ENCODE measurements around the gene SDC1.
"Not testable (repeated sequence)": the region's sequence is repeated elsewhere in the genome, so short reads cannot be mapped to it uniquely, and the experiment has no call there.

Gene SDC1

GRCh38 chr2:20257411-20257810 lies 32.5 kb upstream of the SDC1 start:
- Histone ChIP-seq H3K4me3 (ENCODE audit: severe bottlenecking) (no peak overlapping the region), H3K27me3 (ENCODE audit: insufficient read depth, poor library complexity, severe bottlenecking) (no peaks in the 10 kb centered on the region), H3K36me3 (ENCODE audit: low read depth) (peaks cover 90% of the 10 kb centered on the region), H3K9me3 (ENCODE audit: severe bottlenecking) (no peaks in the 10 kb centered on the region), H3K27ac (ENCODE audit: poor library complexity, severe bottlenecking) (no peak overlapping the region), H3K4me1 (ENCODE audit: insufficient read depth, poor library complexity, severe bottlenecking) (no peaks in the 10 kb centered on the region)
- DNase-seq (ENCODE audit: low spot score) (no peak), ATAC-seq (ENCODE audit: low read depth) (no peak)
- TF ChIP-seq, protein P1, sequence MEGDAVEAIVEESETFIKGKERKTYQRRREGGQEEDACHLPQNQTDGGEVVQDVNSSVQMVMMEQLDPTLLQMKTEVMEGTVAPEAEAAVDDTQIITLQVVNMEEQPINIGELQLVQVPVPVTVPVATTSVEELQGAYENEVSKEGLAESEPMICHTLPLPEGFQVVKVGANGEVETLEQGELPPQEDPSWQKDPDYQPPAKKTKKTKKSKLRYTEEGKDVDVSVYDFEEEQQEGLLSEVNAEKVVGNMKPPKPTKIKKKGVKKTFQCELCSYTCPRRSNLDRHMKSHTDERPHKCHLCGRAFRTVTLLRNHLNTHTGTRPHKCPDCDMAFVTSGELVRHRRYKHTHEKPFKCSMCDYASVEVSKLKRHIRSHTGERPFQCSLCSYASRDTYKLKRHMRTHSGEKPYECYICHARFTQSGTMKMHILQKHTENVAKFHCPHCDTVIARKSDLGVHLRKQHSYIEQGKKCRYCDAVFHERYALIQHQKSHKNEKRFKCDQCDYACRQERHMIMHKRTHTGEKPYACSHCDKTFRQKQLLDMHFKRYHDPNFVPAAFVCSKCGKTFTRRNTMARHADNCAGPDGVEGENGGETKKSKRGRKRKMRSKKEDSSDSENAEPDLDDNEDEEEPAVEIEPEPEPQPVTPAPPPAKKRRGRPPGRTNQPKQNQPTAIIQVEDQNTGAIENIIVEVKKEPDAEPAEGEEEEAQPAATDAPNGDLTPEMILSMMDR (IDR thresholded peaks at IDR 0.05; ENCODE audit: poor library complexity, severe bottlenecking), result no peak

DNA sequence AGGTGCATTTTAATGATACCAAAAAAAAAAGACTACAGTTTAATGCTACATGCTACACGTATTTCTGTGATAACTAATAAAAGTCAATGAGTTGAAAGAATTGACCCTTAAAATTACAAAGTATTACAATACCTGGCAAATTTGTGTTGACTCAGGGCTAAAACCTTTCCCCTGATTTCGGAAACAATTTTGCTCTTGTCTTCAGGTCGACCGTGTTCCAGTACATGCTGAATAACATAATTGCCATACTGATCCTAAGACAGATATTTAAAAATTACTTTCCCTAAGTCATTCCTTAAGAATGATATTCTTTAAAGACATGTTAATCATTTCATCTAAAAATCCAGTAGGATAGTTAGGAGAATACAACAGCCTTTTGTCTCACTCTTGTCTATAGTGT lies 29.8 kb upstream of the SDC1 start:
- Histone ChIP-seq H3K4me1 (ENCODE audit: insufficient read depth, poor library complexity, severe bottlenecking) (no peaks in the 10 kb centered on the region), H3K4me3 (ENCODE audit: severe bottlenecking) (no peak overlapping the region), H3K36me3 (ENCODE audit: low read depth) (peaks cover 93% of the 10 kb centered on the region), H3K9me3 (ENCODE audit: severe bottlenecking) (no peaks in the 10 kb centered on the region), H3K27me3 (ENCODE audit: insufficient read depth, poor library complexity, severe bottlenecking) (no peaks in the 10 kb centered on the region), H3K27ac (ENCODE audit: poor library complexity, severe bottlenecking) (no peak overlapping the region)
- TF ChIP-seq, protein P1 (IDR thresholded peaks at IDR 0.05; ENCODE audit: poor library complexity, severe bottlenecking), result no peak
- ATAC-seq (ENCODE audit: low read depth), result no peak
- no peak for DNase-seq (ENCODE audit: low spot score)

- H3K36me3 ChIP-seq (ENCODE audit: low read depth), result peaks cover 71% of the 10 kb centered on the region
- TF ChIP-seq, protein P1 (IDR thresholded peaks at IDR 0.05; ENCODE audit: poor library complexity, severe bottlenecking), result no peak
- H3K9me3 ChIP-seq (ENCODE audit: severe bottlenecking), result no peaks in the 10 kb centered on the region
- no peak overlapping the region for H3K27ac ChIP-seq (ENCODE audit: poor library complexity, severe bottlenecking)
- H3K4me1 ChIP-seq (ENCODE audit: insufficient read depth, poor library complexity, severe bottlenecking), result no peaks in the 10 kb centered on the region
- ATAC-seq (ENCODE audit: low read depth) (no peak), DNase-seq (ENCODE audit: low spot score) (no peak)
- no peaks in the 10 kb centered on the region for H3K27me3 ChIP-seq (ENCODE audit: insufficient read depth, poor library complexity, severe bottlenecking)
- no peak overlapping the region for H3K4me3 ChIP-seq (ENCODE audit: severe bottlenecking)
These were observed 25.5 kb upstream of the SDC1 start for GRCh38 chr2:20250436-20250835.

DNA sequence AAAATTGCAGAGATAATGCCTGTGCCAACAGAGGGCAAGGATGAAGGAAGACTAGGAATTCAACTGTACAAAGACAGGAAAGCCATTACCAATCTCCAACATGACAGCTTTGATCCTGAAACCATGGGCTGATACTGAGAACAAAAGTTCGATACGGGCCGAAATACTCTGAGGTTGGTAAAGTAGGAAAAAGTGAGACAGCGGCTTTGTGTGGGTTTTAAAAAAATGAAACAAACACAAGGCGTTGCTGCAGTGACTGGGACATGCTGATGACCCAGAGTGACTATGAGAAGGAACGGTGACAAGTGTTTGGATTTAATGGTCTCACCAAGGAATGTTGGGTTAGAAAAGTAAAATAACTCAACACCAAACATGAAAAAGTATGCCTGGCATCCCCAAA lies 24.2 kb upstream of the SDC1 start:
- Histone ChIP-seq H3K4me3 (ENCODE audit: severe bottlenecking) (no peak overlapping the region), H3K36me3 (ENCODE audit: low read depth) (peaks cover 58% of the 10 kb centered on the region), H3K27me3 (ENCODE audit: insufficient read depth, poor library complexity, severe bottlenecking) (no peaks in the 10 kb centered on the region), H3K4me1 (ENCODE audit: insufficient read depth, poor library complexity, severe bottlenecking) (no peaks in the 10 kb centered on the region), H3K9me3 (ENCODE audit: severe bottlenecking) (no peaks in the 10 kb centered on the region), H3K27ac (ENCODE audit: poor library complexity, severe bottlenecking) (no peak overlapping the region)
- no peak for DNase-seq (ENCODE audit: low spot score)
- no peak for ATAC-seq (ENCODE audit: low read depth)
- TF ChIP-seq, protein P1 (IDR thresholded peaks at IDR 0.05; ENCODE audit: poor library complexity, severe bottlenecking), result no peak

DNA sequence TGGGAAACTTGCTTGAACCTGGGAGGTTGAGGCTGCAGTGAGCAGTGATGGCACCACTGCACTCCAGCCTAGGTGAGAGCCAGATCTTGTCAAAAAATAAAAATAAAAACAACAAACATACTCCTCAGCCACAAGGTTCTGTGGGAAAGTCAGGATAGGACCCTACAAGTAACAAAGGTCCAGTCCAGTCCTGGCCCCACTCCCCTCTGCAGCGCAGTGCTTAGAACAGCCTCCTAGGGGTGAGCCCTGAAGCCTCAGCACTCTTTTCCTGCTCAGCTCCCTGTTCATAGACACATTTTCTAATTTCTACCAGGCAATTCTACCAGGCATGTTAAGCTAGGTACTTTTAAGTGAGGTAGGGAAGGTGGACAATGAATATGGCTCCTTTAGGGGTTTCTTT lies 22.2 kb upstream of the SDC1 start:
- Histone ChIP-seq H3K9me3 (ENCODE audit: severe bottlenecking) (no peaks in the 10 kb centered on the region), H3K4me3 (ENCODE audit: severe bottlenecking) (no peak overlapping the region), H3K4me1 (ENCODE audit: insufficient read depth, poor library complexity, severe bottlenecking) (no peaks in the 10 kb centered on the region), H3K27me3 (ENCODE audit: insufficient read depth, poor library complexity, severe bottlenecking) (no peaks in the 10 kb centered on the region), H3K36me3 (ENCODE audit: low read depth) (peaks cover 39% of the 10 kb centered on the region), H3K27ac (ENCODE audit: poor library complexity, severe bottlenecking) (no peak overlapping the region)
- ATAC-seq (ENCODE audit: low read depth) (no peak), DNase-seq (ENCODE audit: low spot score) (no peak)
- TF ChIP-seq, protein P1 (IDR thresholded peaks at IDR 0.05; ENCODE audit: poor library complexity, severe bottlenecking), result no peak

DNA sequence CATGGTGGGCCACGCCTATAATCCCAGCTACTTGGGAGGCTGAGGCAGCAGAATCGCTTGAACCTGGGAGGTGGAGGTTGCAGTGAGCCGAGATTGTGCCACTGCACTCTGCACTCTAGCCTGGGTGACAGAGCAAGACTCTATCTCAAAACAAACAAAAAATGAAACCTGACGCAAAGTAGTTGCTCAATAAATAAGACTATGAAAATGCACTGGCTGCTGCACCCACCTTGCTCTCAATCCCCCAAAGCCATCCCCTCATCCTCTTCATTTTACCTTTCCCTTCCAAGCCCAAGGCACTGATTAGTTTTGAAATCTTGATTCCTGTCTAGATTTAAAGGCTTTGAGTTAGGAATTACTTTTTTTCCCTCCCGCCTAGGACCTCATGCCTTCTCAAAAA lies 18.7 kb upstream of the SDC1 start:
- not testable (repeated sequence) for H3K9me3 ChIP-seq (ENCODE audit: severe bottlenecking); DNase-seq (ENCODE audit: low spot score); H3K4me1 ChIP-seq (ENCODE audit: insufficient read depth, poor library complexity, severe bottlenecking); H3K4me3 ChIP-seq (ENCODE audit: severe bottlenecking); H3K27me3 ChIP-seq (ENCODE audit: insufficient read depth, poor library complexity, severe bottlenecking); H3K36me3 ChIP-seq (ENCODE audit: low read depth); ATAC-seq (ENCODE audit: low read depth); H3K27ac ChIP-seq (ENCODE audit: poor library complexity, severe bottlenecking)
